Esophagus muscularis mucosa (tissue), 4 donors: ENCODE results near the gene PPP4R2.

ENCODE experiments used
- EP300 ChIP-seq: sonication (generic); formaldehyde crosslinking; IDR thresholded peaks from one replicate; pipeline ENCODE4 v1.6.1; 2017; ENCODE audit warnings: antibody characterized with exemption
- POLR2AphosphoS5 ChIP-seq, 2 donors: sonication (generic); formaldehyde crosslinking; IDR thresholded peaks; one replicate each; pipeline ENCODE4 v1.6.1; 2017; ENCODE audit warnings: antibody characterized with exemption in 2 of 2
- TF ChIP-seq, protein P1 (sequence below), 3 experiments: fragments of 200-600 bp in 2 of 3; fragments of 450-650 bp in 1 of 3; sonication (generic) in 2 of 3; IDR thresholded peaks; one replicate each; pipeline ENCODE4 v1.5.1; 2017 to 2019; ENCODE audit warnings: antibody characterized with exemption in 3 of 3, mild to moderate bottlenecking in 2 of 3, moderate library complexity in 1 of 3

DNA sequence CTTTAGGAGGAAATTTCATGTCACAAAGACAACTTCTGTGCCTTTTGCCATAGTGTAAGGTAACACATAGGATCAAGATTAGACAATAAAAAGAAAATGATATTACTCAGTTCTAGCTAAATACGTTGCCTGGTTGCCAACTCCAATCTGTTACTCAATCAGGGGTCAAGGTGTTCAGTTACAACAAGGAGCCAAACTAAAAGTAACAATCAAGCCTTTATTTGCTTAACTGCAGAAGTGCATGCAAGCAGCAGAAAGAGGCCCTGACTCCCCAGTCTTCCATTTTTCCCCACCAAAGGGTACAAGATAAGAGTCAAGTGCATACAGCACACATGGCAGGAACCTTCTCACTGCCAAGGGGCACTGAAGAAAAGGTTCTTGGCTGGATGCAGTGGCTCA lies 28.3 kb upstream of the PPP4R2 start:
- TF ChIP-seq, protein P1, sequence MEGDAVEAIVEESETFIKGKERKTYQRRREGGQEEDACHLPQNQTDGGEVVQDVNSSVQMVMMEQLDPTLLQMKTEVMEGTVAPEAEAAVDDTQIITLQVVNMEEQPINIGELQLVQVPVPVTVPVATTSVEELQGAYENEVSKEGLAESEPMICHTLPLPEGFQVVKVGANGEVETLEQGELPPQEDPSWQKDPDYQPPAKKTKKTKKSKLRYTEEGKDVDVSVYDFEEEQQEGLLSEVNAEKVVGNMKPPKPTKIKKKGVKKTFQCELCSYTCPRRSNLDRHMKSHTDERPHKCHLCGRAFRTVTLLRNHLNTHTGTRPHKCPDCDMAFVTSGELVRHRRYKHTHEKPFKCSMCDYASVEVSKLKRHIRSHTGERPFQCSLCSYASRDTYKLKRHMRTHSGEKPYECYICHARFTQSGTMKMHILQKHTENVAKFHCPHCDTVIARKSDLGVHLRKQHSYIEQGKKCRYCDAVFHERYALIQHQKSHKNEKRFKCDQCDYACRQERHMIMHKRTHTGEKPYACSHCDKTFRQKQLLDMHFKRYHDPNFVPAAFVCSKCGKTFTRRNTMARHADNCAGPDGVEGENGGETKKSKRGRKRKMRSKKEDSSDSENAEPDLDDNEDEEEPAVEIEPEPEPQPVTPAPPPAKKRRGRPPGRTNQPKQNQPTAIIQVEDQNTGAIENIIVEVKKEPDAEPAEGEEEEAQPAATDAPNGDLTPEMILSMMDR (IDR thresholded peaks at IDR 0.05) = no peak
- TF ChIP-seq POLR2AphosphoS5 (IDR thresholded peaks at IDR 0.05) = no peak
- TF ChIP-seq EP300 = no peak
